IMR-90 (cell line): Measurements from ENCODE around the gene PSMD2.

Experiments
- CEBPB ChIP-seq: IDR thresholded peaks from 2 replicates; pipeline ENCODE4 v1.6.1; 2012; ENCODE audit warnings: low read depth, low read length, improper control_type of control experiment
- CHD1 ChIP-seq: IDR thresholded peaks from 2 replicates; pipeline ENCODE4 v1.6.1; 2012; ENCODE audit warnings: low read depth, low read length, improper control_type of control experiment
- CTCF ChIP-seq: conservative IDR thresholded peaks from 2 replicates; pipeline ENCODE4 v1.5.1; 2012; ENCODE audit warnings: mild to moderate bottlenecking, low read depth, low read length, improper control_type of control experiment
- ELK1 ChIP-seq: fragments of 150-350 bp; IDR thresholded peaks from 2 replicates; pipeline ENCODE4 v1.6.1; 2016; ENCODE audit warnings: low read depth, mild to moderate bottlenecking, low read length, moderate library complexity, borderline replicate concordance
- FOS ChIP-seq: fragments of 150-350 bp; IDR thresholded peaks from 2 replicates; pipeline ENCODE4 v1.6.1; 2016; ENCODE audit warnings: low read depth, low read length
- MAFK ChIP-seq: IDR thresholded peaks from 2 replicates; pipeline ENCODE4 v1.6.1; 2012; ENCODE audit warnings: low read depth, low read length, improper control_type of control experiment
- MXI1 ChIP-seq: IDR thresholded peaks from 2 replicates; pipeline ENCODE4 v1.6.1; 2012; ENCODE audit warnings: low read depth, mild to moderate bottlenecking, low read length, moderate library complexity, borderline replicate concordance
- NFE2L2 ChIP-seq: fragments of 150-350 bp; IDR thresholded peaks from 2 replicates; pipeline ENCODE4 v1.6.1; 2016; ENCODE audit warnings: low read depth, mild to moderate bottlenecking, low read length
- POLR2A ChIP-seq: IDR thresholded peaks from 2 replicates; pipeline ENCODE4 v1.6.1; 2012; ENCODE audit warnings: mild to moderate bottlenecking, low read depth, low read length
- RAD21 ChIP-seq: IDR thresholded peaks from 2 replicates; pipeline ENCODE4 v1.6.1; 2012; ENCODE audit warnings: low read length, improper control_type of control experiment
- RCOR1 ChIP-seq: IDR thresholded peaks from 2 replicates; pipeline ENCODE4 v1.6.1; 2012; ENCODE audit warnings: mild to moderate bottlenecking, low read length, improper control_type of control experiment; ENCODE audit not compliant: insufficient replicate concordance
- RFX5 ChIP-seq: IDR thresholded peaks from 2 replicates; pipeline ENCODE4 v1.8.0; 2012; ENCODE audit warnings: low read depth, mild to moderate bottlenecking, low read length, moderate library complexity
- SMC3 ChIP-seq: fragments of 150-350 bp; IDR thresholded peaks from 2 replicates; pipeline ENCODE4 v1.6.1; 2016; ENCODE audit warnings: low read depth, mild to moderate bottlenecking, antibody characterized with exemption, low read length, moderate library complexity
- USF2 ChIP-seq: fragments of 150-350 bp; IDR thresholded peaks from 2 replicates; pipeline ENCODE4 v1.6.1; 2017; ENCODE audit warnings: mild to moderate bottlenecking, antibody characterized with exemption, low read length, low read depth

DNA sequence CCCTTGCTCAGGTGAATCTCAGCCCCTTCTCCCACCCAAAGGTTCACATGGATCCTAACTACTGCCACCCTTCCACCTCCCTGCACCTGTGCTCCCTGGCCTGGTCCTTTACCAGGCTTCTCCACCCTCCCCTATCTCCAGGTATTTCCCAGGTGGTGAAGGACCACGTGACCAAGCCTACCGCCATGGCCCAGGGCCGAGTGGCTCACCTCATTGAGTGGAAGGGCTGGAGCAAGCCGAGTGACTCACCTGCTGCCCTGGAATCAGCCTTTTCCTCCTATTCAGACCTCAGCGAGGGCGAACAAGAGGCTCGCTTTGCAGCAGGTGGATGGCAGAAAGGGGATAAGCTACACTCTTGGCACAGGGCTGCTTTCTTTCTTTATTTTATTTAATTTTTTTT, 42.9 kb downstream of the PSMD2 start:
- TF ChIP-seq POLR2A (no peak), CTCF (no peak), ELK1 (no peak), RFX5 (no peak), SMC3 (no peak), USF2 (no peak), NFE2L2 (no peak), RAD21 (no peak), CHD1 (no peak), MAFK (no peak), CEBPB (no peak), MXI1 (no peak), FOS (no peak), RCOR1 (no peak)
